Activated CD4-positive, alpha-beta T cell treated with anti-CD3 and anti-CD28 coated beads for 36 hours (primary cell): ENCODE measurements around the gene SLC7A4. TPM values are rescaled to one million over a fixed set of nuclear protein-coding genes. Genes with fewer than 3 reads are reported as not detected.

Experiments
- ATAC-seq: fragments of 200-7000 bp; cut with Tn5 transposase; one replicate; pipeline ENCODE4 v1.10.0; 2021; ENCODE audit warnings: mild to moderate bottlenecking, moderate library complexity
- CTCF ChIA-PET: fragments of 350-600 bp; sonication (Branson Sonifier 250); formaldehyde crosslinking; loops from one replicate; lab custom pipeline; 2021; ENCODE audit warnings: antibody characterized with exemption; lab: Charles Lee
- POLR2A ChIA-PET: fragments of 350-600 bp; sonication (Branson Sonifier 250); formaldehyde crosslinking; loops from one replicate; lab custom pipeline; 2021; ENCODE audit warnings: antibody characterized with exemption, inconsistent platforms; lab: Charles Lee
- DNase-seq: peaks from one replicate; pipeline ENCODE4 v3.0.0-alpha.2; 2020
- H3K27ac Mint-ChIP-seq: one replicate; pipeline ENCODE4 v1.8.0; 2021; ENCODE audit warnings: mixed read lengths
- H3K27me3 Mint-ChIP-seq: one replicate; pipeline ENCODE4 v1.8.0; 2021; ENCODE audit warnings: mixed read lengths
- H3K36me3 Mint-ChIP-seq: one replicate; pipeline ENCODE4 v1.8.0; 2021; ENCODE audit warnings: low read depth, mixed read lengths
- H3K4me1 Mint-ChIP-seq: one replicate; pipeline ENCODE4 v1.8.0; 2021; ENCODE audit warnings: mixed read lengths
- H3K4me3 Mint-ChIP-seq: one replicate; pipeline ENCODE4 v1.8.0; 2021; ENCODE audit warnings: mild to moderate bottlenecking, moderate library complexity, mixed read lengths
- H3K9me3 Mint-ChIP-seq: one replicate; pipeline ENCODE4 v1.8.0; 2021; ENCODE audit warnings: low read depth, mixed read lengths
- intact Hi-C, 2 experiments: fragments of 100-400 bp; cut with DNase I in 1 of 2; cut with micrococcal nuclease in 1 of 2; formaldehyde crosslinking; loops; one replicate each; pipeline versions ENCODE4 v1.14.2 to v1.15.1; 2022 to 2024; cut with DNase I, micrococcal nuclease
- total RNA-seq, 2 experiments: library from RNA; stranded (reverse); gene quantifications; one replicate each; pipeline ENCODE4 v1.2.3, GENCODE V29; 2021

Gene SLC7A4
- total RNA-seq, 2 experiments from 2014 or later: not detected

DNA sequence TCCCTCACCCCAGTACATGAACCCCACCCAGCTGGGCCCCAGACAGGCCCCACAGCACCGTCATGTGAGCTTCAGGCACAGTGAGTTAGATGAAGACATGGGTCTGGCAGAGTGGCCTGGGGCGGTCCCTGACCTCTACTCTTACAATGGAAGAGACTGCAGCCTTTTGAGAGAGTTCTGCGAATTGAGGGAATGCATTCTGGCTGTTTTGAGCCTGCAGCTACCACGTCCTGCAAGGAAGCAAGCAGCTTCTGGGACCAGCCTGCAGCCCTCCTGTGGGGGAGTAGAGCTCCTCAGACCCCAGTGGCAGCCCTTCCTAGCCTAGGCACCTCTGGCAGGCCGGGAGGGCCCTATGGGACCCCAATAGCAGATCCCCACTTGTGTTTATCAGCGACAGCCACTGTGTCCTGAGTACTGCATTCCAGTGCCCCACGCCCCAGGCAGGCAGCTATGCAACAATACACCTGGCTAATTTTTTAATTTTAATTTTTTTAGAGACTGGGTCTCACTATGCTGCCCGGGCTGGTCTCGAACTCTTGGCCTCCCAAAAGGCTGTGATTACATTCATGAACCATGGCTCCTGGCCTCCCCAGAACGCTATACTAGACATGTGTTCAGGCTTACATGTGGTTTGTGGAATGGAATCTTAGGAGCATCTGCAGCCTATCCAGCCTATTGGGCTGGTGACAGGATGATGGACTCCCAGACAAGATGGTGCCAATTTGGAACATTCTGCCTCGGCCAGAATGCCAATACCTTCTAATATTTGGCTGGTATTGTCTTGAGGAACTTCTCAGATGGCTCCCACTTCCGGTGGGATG is 717 bp upstream of the SLC7A4 start:
- Mint-ChIP-seq H3K36me3 (no peaks in the 10 kb centered on the region), H3K27me3 (peaks cover 24% of the 10 kb centered on the region), H3K4me3 (no peak overlapping the region), H3K4me1 (peaks cover 2% of the 10 kb centered on the region), H3K9me3 (no peaks in the 10 kb centered on the region), H3K27ac (no peak overlapping the region)
- intact Hi-C loops: loop anchor here in 1 of 2 experiments (5.0 kb wide), 1 partner anchor 44 kb away; no protein-coding TSS in a partner anchor
- ChIA-PET CTCF (no interaction called here), POLR2A (no interaction called here)
- DNase-seq (no peak), ATAC-seq (no peak)

DNA sequence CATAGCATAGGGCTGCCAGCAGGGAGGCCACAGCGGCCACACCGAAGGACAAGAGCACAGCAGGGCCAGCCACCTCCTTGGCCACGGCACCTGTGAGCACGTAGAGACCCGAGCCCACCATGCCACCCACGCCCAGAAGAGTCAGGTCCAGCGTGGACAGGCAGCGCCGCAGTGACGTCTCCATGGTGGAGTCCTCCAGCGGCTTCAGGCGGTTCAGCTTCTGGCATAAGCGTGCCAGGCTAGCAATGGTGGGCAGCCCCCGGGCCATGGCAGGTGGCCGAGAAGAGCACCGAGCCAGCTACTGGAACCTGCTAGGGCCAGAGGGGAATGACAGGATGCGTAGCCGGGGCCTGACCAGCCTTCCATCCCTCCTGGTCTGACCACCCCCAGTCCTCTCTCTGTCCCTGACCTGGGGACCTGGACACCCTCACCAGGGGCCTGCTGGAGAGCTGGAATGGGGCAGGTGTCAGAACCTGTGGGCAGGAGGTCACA is 770 bp downstream of the SLC7A4 start:
- ChIA-PET POLR2A (no interaction called here), CTCF (no interaction called here)
- intact Hi-C loops: loop anchor here in 1 of 2 experiments (5.0 kb wide), 1 partner anchor 46 kb away; no protein-coding TSS in a partner anchor
- Mint-ChIP-seq H3K4me1 (peaks cover 2% of the 10 kb centered on the region), H3K4me3 (no peak overlapping the region), H3K36me3 (no peaks in the 10 kb centered on the region), H3K9me3 (no peaks in the 10 kb centered on the region), H3K27me3 (peaks cover 24% of the 10 kb centered on the region), H3K27ac (no peak overlapping the region)
- ATAC-seq: no peak
- no peak for DNase-seq

DNA sequence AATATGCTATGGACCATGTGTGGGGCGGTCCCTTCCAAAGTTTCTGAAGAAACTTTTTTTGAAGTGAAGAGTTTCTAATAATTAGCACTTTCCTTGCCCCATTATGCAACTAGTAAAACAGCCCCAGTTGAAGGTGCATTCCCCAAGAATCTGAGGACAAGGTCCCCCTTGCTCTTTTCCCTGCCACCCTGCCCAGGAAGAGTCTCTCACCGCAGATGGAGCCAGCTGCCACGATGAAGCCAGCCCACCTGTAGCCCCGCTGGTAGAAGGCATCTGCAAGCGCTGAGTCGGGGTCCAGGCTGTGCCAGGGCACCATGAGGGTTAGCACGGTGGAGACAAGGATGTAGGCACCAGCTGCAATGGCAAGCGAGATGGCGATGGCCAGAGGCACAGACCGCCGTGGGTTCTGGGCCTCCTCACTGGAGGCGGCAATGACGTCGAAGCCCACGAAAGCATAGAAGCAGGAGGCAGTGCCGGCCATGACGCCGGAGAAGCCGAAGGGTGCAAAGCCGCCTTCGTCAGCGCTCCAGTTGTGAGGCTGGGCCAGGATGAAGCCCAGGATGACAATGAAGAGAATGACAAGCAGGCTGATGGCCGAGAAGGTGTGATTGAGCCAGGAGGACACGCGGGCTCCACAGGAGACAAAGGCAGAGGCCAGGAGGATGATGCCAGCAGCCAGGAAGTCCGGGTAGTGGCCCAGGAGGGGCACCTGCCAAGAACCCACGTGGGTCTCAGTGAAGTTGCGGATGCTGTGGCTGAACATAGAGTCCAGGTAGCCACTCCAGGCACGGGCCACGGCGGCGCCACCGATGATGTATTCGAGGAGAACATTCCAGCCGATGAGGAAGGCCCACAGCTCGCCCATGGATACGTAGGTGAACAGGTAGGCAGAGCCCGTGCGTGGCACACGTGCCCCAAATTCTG is 1.5 kb downstream of the SLC7A4 start:
- POLR2A ChIA-PET: no interaction called here
- intact Hi-C loops: loop anchor here in 1 of 2 experiments (5.0 kb wide), 1 partner anchor 46 kb away; no protein-coding TSS in a partner anchor
- Mint-ChIP-seq H3K4me3 (no peak overlapping the region), H3K9me3 (no peaks in the 10 kb centered on the region), H3K36me3 (no peaks in the 10 kb centered on the region), H3K27me3 (peaks cover 24% of the 10 kb centered on the region), H3K4me1 (peaks cover 2% of the 10 kb centered on the region), H3K27ac (no peak overlapping the region)
- ATAC-seq: no peak
- CTCF ChIA-PET: no interaction called here
- no peak for DNase-seq

DNA sequence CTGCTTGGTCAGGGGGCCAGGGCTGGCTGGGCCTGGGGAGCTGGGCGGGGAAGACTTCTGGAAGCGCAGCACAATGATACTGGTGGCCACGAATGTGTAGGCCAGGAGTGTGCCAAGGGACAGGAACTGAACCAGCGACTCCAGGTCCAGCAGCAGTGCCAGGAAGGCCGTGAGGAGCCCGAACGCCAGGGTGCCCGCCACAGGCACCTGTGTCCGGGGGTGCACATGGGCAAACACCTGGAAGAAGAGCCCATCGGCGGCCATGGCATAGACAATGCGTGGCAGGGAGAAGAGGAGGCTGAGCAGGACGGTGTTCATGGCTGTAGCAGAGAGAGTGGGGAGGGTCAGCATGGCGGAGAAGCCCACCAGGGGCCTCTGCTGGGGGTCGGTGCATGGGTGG is 2.3 kb downstream of the SLC7A4 start:
- intact Hi-C loops: loop anchor here in 1 of 2 experiments (5.0 kb wide), 1 partner anchor 47 kb away; no protein-coding TSS in a partner anchor
- peaks cover 10% of the 10 kb centered on the region for H3K4me1 Mint-ChIP-seq
- H3K36me3 Mint-ChIP-seq: no peaks in the 10 kb centered on the region
- H3K27me3 Mint-ChIP-seq: peaks cover 22% of the 10 kb centered on the region
- H3K9me3 Mint-ChIP-seq: no peaks in the 10 kb centered on the region
- DNase-seq (no peak), ATAC-seq (no peak)
- ChIA-PET CTCF (no interaction called here), POLR2A (no interaction called here)
- no peak overlapping the region for H3K27ac Mint-ChIP-seq
- H3K4me3 Mint-ChIP-seq: no peak overlapping the region

DNA sequence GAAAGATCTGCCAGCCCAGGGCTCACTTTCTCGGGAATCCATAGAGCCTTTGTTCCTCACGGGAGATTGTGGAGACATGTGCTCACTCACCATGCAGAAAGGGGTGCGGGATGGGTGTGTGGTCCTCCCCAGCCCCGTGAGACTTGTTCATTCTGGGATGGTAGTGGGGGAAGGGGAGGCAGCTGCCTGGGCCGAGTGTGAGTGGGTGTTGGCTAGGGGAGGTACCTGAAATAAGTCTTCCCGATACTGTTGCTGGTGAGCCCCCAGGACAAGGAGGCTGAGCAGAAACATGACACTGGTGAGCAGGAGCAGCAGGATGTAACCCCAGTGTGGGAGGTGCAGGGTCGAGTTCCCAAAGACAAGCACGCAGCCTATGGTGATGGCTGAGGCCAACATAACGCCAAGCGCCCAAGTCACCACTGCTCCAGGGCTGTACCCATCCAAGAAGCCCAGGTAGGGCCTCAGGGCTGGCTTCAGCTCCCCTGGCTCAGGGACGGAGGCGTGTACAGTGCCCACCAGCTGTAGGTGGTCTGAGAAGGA is 2.8 kb downstream of the SLC7A4 start:
- no peaks in the 10 kb centered on the region for H3K9me3 Mint-ChIP-seq
- CTCF ChIA-PET: no interaction called here
- H3K4me1 Mint-ChIP-seq: peaks cover 12% of the 10 kb centered on the region
- intact Hi-C loops: loop anchor here in 1 of 2 experiments (5.0 kb wide), 1 partner anchor 48 kb away; no protein-coding TSS in a partner anchor
- no peak for DNase-seq
- H3K27ac Mint-ChIP-seq: no peak overlapping the region
- POLR2A ChIA-PET: no interaction called here
- H3K4me3 Mint-ChIP-seq: no peak overlapping the region
- ATAC-seq: no peak
- H3K36me3 Mint-ChIP-seq: no peaks in the 10 kb centered on the region
- peaks cover 22% of the 10 kb centered on the region for H3K27me3 Mint-ChIP-seq

DNA sequence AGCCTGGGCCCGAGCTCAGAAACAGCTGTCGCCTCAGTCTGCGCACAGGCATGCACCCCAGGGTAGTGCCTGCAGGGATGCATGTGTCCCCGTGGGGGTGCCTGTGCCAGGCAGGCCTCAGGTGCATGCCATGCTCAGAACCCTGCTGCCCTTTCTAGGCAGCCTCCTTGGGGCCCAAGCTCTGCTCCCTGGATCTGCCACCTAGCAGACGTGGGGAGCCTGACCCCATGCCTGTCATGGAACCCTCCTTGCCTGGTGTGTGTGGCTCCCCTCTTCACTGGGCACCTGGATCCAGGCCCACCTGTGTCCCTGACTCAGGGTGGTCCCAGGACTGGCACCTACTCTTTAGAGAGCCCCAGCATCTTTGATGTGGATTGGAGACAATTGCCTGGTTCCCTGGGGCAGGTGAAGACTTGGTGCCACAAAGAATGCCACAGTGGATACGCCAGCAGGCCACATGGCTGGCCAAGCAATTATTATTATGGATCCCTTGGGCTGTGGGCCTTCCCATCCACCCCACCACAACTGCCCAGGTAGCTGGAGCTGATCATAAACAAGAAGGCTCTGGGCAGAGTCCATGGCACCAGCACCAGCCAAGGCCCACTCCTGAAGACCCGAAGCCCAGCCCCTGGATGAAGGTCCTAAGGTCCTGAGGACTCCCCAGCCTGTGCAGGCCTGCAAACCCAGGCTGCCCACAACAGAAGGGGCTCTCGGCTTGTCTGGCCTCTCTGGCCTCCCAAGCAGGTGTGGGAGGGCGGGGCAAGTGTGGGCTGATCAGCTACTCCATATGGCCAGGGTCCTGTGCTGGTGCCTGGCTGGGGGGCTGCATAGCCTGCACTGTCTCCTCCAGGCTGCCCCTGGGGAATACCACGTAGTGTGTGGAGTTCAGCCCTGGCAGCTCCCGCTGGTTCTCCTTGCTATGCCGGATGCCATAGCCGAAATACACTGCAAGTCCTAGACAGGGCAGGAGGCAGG is 3.8 kb downstream of the SLC7A4 start:
- Mint-ChIP-seq H3K27ac (no peak overlapping the region), H3K9me3 (no peaks in the 10 kb centered on the region), H3K4me3 (no peak overlapping the region), H3K36me3 (no peaks in the 10 kb centered on the region), H3K27me3 (peaks cover 19% of the 10 kb centered on the region), H3K4me1 (peaks cover 10% of the 10 kb centered on the region)
- intact Hi-C loops: no loop called here
- DNase-seq: no peak
- ChIA-PET CTCF (interaction anchor here (0.6 kb wide), 1 partner anchor 10 kb away, joined by 3 read pairs; no protein-coding TSS in a partner anchor), POLR2A (no interaction called here)
- no peak for ATAC-seq

DNA sequence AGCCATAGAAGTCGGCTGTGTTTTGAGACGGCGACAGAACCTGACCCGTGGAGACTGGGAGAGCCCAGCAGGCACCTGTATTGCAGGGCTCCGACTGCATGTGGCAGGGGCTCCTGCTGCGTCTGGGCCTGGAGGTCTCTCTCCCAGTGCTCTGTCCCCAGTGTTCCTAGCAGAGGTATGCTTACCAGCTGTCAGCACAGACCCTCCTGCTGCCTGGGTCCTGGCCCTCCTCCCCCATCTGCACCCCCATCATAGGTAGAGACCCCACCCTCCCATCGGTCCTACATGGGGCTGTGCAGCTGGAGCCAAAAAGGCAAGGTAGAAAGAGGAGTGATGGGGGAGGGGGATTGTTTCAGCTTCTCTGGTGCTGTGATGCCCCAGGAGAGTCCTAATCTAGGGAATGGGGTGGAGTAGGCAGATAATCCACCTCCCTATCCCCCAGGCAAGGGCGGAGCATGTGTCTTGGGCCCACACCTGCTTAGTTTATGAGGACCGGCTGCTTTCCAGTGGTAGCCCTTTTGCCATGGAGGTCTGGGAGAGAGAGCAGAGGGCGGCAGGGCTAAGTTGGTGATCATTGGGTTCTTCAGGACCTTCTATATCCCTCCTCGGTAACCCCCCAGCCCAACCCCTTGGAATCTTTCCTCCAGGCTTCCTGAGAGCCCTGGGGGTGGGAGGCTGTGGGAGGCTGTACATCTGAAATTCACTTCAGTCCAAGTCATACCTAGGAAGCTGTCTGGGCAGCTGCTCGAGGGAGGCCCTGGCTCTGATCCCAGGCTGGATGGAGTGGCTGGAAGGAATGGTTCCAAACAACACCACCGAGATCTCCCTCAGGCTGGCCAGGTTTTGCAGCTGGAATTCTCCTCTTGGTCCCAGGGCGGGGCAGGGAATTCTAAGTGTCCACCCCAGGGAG is 5.3 kb downstream of the SLC7A4 start:
- H3K4me3 Mint-ChIP-seq: no peak overlapping the region

DNA sequence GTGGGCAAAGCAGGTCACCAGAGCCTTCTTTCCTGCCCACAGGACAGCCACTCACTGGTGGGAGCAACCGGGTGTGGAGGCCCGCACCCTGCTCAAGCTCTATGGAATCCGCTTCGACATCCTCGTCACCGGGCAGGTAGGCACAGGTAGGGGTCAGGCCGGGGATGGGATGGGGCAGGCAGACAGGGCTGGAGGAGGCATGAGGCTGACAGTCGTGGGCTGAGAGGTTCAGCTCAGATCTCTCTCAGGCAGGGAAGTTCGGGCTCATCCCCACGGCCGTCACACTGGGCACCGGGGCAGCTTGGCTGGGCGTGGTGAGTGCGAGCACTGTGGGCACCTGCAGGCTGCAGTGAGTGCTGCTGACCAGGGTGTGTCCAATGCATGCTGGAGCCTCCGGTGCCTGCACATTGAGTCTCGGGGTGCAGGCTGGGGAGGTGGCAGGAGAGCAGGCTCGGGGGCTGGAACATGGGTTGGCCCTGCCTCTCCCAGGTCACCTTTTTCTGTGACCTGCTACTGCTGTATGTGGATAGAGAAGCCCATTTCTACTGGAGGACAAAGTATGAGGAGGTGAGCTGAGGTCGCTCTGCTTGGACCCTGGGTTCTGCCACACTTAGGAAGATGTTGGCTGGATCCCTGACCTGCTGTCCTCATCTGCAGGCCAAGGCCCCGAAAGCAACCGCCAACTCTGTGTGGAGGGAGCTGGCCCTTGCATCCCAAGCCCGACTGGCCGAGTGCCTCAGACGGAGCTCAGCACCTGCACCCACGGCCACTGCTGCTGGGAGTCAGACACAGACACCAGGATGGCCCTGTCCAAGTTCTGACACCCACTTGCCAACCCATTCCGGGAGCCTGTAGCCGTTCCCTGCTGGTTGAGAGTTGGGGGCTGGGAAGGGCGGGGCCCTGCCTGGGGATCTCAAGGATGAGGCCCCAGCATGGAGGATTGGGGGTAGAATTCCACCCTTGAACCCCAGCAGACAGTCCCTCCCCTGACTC is 6.3 kb downstream of the SLC7A4 start:
- intact Hi-C loops: no loop called here
- Mint-ChIP-seq H3K4me1 (peaks cover 10% of the 10 kb centered on the region), H3K36me3 (no peaks in the 10 kb centered on the region), H3K27ac (no peak overlapping the region), H3K9me3 (no peaks in the 10 kb centered on the region), H3K27me3 (peaks cover 13% of the 10 kb centered on the region), H3K4me3 (no peak overlapping the region)
- DNase-seq: no peak
- ATAC-seq: no peak
- CTCF ChIA-PET: interaction anchor here (0.6 to 0.7 kb wide), 2 partner anchors 44 to 100 kb away, joined by 3 read pairs; partner anchors contain the start of gene LZTR1
- POLR2A ChIA-PET: no interaction called here

More for the DNA sequence above, 5.3 kb downstream of the SLC7A4 start:
- ChIA-PET CTCF (interaction anchor here (0.6 to 0.7 kb wide), 2 partner anchors 45 to 101 kb away, joined by 3 read pairs; partner anchors contain the start of gene LZTR1), POLR2A (no interaction called here)
- DNase-seq (no peak), ATAC-seq (no peak)
- Mint-ChIP-seq H3K36me3 (no peaks in the 10 kb centered on the region), H3K4me1 (peaks cover 10% of the 10 kb centered on the region), H3K27ac (no peak overlapping the region), H3K27me3 (peaks cover 16% of the 10 kb centered on the region), H3K9me3 (no peaks in the 10 kb centered on the region)
- intact Hi-C loops: no loop called here

DNA sequence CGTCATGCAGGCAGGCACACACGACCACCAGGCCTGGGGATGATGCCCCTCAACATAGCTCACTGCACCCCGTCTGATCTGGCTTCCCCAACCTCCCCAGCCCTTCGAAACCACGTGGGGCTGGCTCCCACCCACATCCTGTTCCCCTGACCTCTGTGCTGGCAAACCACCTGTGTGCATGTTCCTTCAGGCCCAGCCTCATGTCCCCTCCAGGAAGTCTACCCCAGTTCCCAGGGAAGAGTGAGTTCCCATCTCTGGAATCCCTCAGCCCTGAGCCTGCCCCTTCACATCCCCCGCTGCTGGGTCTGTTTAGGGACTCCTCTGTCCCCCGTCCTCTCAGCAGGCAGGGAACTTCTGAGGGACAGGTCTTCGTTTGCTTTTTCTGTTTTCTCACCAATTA is 7.1 kb downstream of the SLC7A4 start:
- ChIA-PET POLR2A (no interaction called here), CTCF (no interaction called here)
- H3K4me3 Mint-ChIP-seq: no peak overlapping the region
- peaks cover 10% of the 10 kb centered on the region for H3K4me1 Mint-ChIP-seq
- peak; percentile 49 for ATAC-seq
- no peaks in the 10 kb centered on the region for H3K9me3 Mint-ChIP-seq
- peak overlapping the region; percentile 31 for H3K27ac Mint-ChIP-seq
- DNase-seq: peak; percentile 24
- intact Hi-C loops: no loop called here
- peaks cover 5% of the 10 kb centered on the region for H3K27me3 Mint-ChIP-seq
- no peaks in the 10 kb centered on the region for H3K36me3 Mint-ChIP-seq
